H54 (cell line): ENCODE results near the gene GPRC5C.

Experiments
- DNase-seq: peaks from one replicate; pipeline ENCODE4 v3.0.0; 2011; ENCODE audit warnings: low spot score, mixed read lengths; ENCODE audit not compliant: insufficient read length
- FAIRE-seq: peaks from 3 replicates; lab custom pipeline; 2011; peaks lifted over from hg19 to GRCh38; lab: Jason Lieb, UNC
- POLR2A ChIP-seq: IDR thresholded peaks from 2 replicates; pipeline ENCODE4 v1.6.1; 2011; ENCODE audit warnings: low read depth, mild to moderate bottlenecking, low read length

The GPRC5C gene

DNA sequence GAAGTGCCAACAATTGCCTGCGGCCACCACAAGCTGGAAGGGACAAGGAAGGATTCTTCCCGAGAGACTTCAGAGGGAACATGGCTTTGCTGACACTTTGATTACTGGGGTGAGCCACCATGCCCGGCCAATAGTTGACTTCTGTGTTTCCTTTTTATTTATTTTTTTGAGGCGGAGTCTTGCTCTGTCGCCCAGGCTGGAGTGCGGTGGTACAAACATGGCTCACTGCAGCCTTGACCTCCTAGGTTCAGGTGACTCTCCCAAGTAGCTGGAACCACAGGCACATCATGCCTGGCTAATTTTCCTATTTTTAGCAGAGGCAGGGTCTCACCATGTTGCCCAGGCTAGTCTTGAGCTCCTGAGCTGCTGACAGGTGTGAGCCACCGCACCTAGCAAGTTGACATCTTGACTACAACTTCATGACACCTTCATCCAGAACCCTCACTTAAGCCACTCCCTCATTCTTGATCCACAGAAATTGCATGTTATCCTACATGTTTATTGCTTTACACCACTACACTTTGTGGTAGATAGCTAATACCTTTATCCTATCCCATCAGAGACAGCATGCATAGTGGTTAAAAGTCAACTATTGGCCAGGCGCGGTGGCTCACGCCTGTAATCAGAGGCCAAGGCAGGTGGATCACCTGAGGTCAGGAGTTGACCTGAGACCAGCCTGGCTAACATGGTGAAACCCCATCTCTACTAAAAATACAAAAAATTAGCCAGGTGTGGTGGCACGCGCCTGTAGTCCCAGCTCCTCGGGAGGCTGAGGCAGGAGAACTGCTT, 16.1 kb upstream of the GPRC5C start:
- FAIRE-seq (no peak), DNase-seq (no peak)
- no peak for TF ChIP-seq POLR2A

DNA sequence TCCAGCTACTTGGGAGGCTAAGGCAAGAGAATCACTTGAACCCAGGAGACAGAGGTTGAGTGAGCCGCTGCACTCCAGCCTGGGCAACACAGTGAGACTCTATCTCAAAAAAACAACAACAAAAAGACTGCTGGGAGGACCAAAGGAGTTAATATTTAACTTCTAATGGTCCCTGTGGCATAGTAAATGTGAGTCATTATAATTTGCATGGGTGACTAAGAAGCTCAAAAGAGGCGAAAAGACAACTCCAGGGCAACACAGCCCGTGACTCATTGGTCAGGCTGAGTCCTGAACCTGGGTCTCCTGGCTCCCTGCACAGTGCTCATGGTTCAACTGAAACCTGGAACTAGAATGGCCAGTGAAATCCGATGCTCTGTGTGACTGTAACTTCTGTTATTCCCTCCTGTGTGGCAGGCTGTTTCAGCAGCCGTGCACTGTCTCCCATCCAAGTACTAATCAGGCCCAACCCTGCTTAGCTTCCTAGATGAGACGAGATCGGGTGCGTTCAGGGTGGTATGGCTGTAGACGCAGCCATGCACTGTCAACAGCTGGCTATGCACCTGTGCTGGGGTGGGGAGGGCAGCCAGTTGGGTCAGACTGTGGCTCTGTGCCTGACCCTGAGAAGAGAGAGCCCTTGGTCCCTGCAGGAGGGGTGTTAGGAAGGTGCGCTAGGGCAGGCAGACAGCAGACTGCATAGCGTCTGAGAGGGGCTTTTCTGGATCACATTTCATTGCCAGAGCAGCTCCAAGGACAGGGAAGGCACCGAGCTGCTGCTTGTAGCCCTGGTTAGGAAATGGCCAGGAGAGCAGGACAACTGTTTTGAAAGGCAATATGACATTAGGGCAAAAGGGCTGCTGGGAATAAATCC, 14.5 kb upstream of the GPRC5C start:
- no peak for TF ChIP-seq POLR2A
- FAIRE-seq (no peak), DNase-seq (peak; percentile 88)

DNA sequence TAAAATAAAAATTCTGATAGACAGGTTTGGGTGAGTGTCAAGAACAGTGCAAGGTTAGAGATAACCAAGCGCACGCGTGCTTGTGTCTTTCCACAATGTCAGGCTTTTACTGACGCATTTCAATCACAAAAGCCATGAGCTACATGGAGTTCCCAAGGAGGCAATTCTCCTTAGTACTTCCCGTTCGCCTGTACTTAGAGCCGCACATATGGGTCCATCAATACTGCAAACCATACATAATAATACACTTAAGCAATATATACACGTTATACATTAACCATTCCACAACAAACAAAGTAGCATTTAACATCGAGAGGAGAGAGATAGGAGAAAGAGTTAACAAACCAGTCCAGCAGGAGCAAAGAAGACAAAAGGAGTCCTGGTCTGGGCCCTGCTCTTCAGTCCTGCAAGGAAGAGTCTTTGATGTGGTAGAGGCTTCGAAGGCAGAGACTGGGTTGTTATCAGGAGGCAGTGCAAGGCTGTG, 11.9 kb upstream of the GPRC5C start:
- DNase-seq (no peak), FAIRE-seq (no peak)
- no peak for TF ChIP-seq POLR2A

DNA sequence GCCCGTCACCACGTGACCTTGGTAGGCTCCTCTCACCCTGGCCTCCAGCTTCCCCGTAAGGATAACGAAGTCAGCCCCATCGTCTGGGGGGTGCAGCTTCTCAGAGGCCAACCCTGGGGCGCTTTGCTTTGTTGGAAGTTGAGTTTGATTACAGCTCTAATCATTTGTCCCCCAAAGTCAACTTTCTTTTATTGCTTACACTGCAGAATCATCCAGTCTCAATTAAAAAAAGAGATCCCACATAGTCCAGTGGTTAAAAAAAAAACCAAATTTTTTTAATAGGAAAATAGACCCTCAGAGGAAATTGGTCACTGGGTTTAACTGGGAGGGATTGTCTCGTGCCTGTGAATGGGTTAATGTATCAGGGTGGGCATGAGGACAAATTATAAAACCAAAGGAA, 7.8 kb upstream of the GPRC5C start:
- FAIRE-seq (no peak), DNase-seq (no peak)
- TF ChIP-seq POLR2A = no peak

DNA sequence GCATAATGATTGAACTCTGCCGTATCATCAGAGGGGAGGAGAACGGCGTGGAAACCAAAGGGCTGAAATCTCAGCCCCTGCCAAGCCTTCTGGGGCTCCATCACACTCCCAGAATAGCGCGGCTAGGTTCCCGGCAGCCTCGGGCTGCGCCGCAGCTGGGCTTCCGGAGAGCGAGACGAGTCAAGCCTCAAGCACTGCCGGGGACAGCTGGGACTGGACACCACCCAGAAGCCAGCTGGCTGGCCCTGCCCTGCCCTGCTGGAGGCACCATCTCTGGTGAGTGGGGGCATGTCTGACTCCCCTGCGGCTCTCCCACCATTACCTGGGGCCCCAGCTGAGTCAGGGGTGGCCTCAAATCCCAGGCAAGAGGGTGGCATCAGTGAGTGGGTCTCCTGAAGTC, 7.2 kb upstream of the GPRC5C start:
- no peak for FAIRE-seq
- DNase-seq = no peak
- no peak for TF ChIP-seq POLR2A

DNA sequence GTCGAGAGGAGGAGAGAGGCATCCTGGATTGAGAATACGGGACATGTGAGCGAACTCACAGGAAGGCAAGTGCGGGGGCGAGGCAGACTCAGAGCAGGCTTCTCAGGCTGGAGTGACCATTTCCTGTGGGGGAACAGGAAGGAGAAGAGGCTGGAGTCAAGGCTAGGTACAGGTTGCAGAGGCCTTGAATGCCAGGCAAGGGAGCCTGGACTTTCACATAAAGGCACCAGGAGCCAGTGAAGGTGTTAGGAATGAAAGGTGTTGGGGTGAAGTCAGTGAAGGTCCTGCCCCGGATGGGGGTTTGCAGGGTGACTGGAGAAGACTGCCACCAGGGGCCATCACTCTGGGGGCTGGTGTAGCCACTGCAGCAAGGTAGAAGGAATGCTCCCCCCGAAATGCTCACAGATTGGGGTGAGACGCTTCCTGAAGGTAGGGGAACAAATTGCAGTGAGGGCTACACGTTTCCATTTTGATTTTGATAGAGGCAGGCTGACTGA, 5.3 kb upstream of the GPRC5C start:
- DNase-seq (no peak), FAIRE-seq (no peak)
- no peak for TF ChIP-seq POLR2A

DNA sequence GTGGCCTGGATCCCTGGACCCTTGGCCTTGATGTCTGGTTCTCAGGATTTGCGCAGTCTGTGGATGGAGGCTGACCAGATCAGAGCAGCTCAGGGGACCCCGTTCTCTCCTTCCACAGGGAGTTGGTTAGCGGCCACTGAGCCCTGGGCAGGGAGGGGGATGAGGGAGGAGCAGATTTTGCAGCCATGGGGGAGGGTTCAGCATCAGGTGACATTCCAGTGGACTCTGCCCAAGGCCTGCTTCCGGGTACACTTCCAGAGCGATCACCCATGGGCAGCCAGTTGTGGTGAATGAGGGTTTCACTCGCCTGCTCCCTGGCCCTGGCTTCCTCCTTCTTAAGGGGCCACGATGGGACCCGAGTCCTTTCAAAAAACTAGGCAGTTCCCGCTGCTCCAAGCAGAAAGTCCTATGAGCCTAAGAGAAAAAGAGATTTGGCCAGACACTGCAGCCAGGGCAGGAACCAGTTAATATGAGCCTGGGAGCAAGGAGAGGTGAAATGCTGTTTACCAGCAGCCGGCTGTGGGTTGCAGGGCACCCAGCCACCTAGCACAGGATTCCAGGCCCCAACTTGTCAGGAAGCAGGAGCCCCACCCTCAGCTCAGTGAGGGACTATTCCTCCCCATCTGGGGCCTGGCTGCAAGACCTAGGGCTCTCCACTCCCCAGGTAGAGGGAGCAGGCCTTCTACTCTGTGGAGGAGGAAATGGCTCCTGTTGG, 4.7 kb upstream of the GPRC5C start:
- DNase-seq (no peak), FAIRE-seq (no peak)
- no peak for TF ChIP-seq POLR2A

DNA sequence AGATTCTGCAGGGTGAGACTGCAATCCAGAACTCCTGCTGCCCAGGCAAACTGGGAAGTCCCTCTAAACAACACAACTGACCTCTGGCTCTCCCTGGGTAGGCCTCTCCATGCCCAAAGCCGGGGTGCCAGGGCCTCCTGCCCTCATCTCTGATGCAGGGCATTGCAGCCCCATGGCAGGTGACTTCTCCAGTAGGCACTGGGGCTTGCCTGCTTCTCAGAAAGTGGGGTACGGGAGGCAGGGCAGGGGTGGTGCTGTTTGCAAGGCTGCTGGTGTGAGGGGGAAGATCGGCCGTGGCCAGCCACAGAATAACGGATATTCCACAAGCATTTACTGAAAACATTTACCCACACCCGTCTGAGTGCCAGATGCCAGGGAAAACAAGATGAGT, 4.1 kb upstream of the GPRC5C start:
- no peak for FAIRE-seq
- no peak for DNase-seq
- TF ChIP-seq POLR2A = no peak

DNA sequence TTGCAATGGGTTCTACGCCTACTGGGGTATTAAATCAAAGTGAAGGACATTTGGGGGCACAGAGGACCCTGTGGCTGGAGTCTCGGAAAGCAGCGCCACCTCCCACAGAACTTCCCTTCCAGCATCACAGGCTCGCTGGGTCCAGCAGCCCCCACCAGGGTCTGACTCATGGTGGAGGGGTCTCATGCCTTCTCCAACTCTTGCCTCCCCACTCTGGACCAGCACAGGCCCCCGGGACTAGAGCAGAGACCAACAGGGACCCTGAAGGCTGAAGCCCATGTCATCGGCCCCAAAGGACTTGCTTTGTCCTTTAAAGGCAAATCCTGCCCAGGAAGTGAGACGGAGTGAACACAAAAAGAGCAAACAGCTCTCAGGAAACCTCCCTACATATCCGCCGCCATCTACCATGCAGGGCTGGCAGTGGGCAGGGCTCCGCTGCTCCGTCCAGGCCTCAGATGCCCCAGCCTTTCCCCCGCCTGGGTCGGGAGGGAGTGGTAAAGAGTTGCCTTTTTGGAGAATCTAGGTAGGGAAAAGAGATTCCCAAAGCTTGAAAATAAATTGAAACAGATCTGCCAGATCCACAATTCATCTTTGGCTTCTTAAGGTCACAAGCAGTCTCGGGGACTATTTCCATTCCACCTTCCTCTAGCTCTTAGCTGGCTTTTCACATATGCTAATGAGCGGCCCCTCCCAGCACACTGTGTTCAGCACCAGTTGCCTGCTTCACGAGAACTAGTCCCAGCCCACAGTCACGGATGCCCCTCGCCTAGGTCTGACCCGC, 2.1 kb upstream of the GPRC5C start:
- no peak for DNase-seq
- no peak for TF ChIP-seq POLR2A
- FAIRE-seq = no peak

DNA sequence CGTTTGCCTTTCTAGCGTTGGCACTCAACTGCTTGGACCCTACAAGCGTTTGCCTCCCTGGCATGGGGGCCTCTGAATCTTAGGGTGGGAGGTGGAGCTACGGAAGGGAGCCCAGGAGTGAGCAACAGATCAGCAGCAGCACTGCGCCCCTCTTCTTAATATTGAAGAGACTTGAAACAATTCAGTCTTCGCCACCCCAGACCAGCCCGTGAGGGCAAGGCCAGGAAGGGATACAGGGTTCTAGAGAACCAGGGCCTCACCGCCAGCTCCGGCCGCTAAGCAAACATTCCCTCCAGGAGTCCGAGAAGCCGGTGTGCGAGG, 1.5 kb upstream of the GPRC5C start:
- no peak for TF ChIP-seq POLR2A
- DNase-seq (no peak), FAIRE-seq (no peak)

DNA sequence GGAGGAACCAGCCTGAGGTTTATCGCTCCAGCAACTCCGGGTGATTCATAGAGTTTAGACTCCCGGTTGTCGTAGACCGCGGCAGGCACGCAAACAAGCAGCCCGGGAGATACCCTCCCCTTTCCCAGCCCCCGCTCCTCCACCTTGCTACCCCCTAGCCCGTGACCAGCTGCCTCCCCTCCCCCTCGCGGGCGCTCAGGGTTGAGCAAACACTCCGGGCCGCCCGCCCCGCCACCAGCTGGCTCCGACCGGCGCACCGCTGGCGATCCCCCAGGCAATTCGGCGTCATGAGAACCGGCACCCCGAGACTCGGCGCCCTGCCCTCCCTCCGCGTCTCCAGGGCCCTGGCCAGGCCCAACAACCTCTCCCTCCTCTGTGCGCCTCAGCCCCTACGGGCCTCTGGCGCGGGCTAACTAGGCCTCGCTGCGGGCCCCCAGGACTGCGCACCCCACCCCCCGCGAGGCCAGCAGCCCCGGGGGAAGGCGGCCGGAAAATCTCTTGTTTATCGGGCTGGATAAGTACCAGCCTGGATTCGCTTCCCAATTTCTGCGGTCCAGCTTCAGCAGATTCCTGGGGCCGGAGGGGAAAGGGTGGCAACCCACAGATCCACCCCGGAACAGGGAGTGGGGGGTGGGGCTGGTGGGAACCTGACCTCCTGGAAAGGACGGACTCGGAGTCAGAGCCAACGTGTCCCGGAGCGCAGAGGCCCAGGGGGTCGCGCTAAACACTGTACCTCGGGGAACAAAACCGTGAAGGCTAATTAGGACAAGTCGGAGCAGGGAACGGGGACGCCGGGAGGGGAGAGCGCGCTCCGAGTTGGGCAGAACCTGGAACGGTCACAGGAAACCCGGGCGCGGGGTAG, 951 bp upstream of the GPRC5C start:
- no peak for FAIRE-seq
- peak; percentile 82 for DNase-seq
- TF ChIP-seq POLR2A = peak; percentile 36; the same call in 1 of the 2 replicates

DNA sequence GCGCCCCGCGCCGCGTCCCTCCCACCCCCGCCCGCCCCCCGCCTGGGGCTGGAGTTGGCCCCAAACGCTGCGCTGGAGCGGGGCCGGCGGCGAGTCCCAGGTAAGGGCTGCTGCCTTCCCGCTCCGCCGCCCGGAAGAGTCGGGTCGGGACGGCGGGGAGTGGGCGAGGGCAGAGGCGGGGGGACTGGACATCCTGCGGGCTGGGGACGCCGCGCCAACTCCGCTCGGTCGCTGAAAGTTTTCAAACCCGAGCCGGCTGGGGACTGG, 469 bp downstream of the GPRC5C start:
- DNase-seq (no peak), FAIRE-seq (no peak)
- TF ChIP-seq POLR2A = no peak
